ENCODE measurements around the gene PDZRN3. TPM values are rescaled to one million over a fixed set of nuclear protein-coding genes. Genes with fewer than 3 reads are reported as not detected.
A peak's percentile ranks its signal among the peaks of the same experiment; 100 is the strongest.

Gene PDZRN3
- total and polyA plus RNA-seq, 2 donors from 2014 or later = 9.5 to 13.2 TPM

DNA sequence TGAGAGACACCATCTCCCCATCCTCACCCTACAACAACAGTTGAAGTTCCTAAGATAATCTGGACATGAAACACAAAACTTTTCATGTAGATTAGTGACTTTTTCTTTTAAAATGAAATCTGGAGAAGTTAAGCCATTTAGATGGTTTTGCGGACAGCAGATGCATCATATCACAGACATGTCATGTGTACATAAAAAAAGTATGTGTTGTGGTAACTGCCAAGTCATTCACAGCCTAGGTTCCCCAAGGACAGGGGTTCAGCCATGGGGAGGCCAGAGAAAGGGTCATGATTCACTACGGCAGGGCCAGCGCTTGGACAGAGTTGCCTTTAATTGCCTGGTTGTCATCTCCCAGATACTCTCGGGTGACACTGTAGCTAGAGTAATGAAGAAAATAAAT, 163.2 kb downstream of the PDZRN3 start:
- Histone ChIP-seq H3K27me3 (ENCODE audit: control insufficient read depth, insufficient read depth, low read length) (no peaks in the 10 kb centered on the region), H3K27ac (ENCODE audit: low read depth in 2 of 2, low read length in 2 of 2) (no peak overlapping the region), H3K9me3 (ENCODE audit: control insufficient read depth in 2 of 3, insufficient read depth in 1 of 3, low read length in 3 of 3) (no peaks in the 10 kb centered on the region), H3K9ac (ENCODE audit: low read length in 3 of 3) (no peak overlapping the region), H3K36me3 (ENCODE audit: control insufficient read depth in 2 of 3, insufficient read depth in 3 of 3, low read length in 3 of 3) (no peaks in the 10 kb centered on the region), H3K4me3 (ENCODE audit: low read length in 3 of 3) (no peak overlapping the region), H3K4me1 (ENCODE audit: control insufficient read depth in 2 of 3, insufficient read depth in 2 of 3, low read depth in 1 of 3, low read length in 3 of 3) (no peaks in the 10 kb centered on the region)
- intact Hi-C loops (cut with DNase I) = no loop called here
- no peak for TF ChIP-seq CTCF (IDR thresholded peaks at IDR 0.05; ENCODE audit: borderline replicate concordance, extremely low read depth, insufficient read depth)
- FAIRE-seq = no peak
- DNase-seq = peak in 4 of 5 donors; percentile 46 to 88 (median 74)

GRCh38 chr3:73459711-73460110, 165.0 kb downstream of the PDZRN3 start:
- intact Hi-C loops (cut with DNase I) = no loop called here
- no peak for DNase-seq

GRCh38 chr3:73453666-73454065, 171.1 kb downstream of the PDZRN3 start:
- TF ChIP-seq CTCF (IDR thresholded peaks at IDR 0.05; ENCODE audit: borderline replicate concordance, extremely low read depth, insufficient read depth) = no peak
- H3K4me1 ChIP-seq (ENCODE audit: control insufficient read depth in 2 of 3, insufficient read depth in 2 of 3, low read depth in 1 of 3, low read length in 3 of 3) = peaks cover 0 to 28% (median 9%) of the 10 kb centered on the region in 3 donors
- no peak overlapping the region for H3K4me3 ChIP-seq (ENCODE audit: low read length in 3 of 3)
- H3K9me3 ChIP-seq (ENCODE audit: control insufficient read depth in 2 of 3, insufficient read depth in 1 of 3, low read length in 3 of 3) = no peaks in the 10 kb centered on the region
- H3K36me3 ChIP-seq (ENCODE audit: control insufficient read depth in 2 of 3, insufficient read depth in 3 of 3, low read length in 3 of 3) = no peaks in the 10 kb centered on the region
- H3K27ac ChIP-seq (ENCODE audit: low read depth in 2 of 2, low read length in 2 of 2) = no peak overlapping the region
- peak in 2 of 5 donors; percentile 66 to 82 for DNase-seq
- H3K27me3 ChIP-seq (ENCODE audit: control insufficient read depth, insufficient read depth, low read length) = no peaks in the 10 kb centered on the region
- intact Hi-C loops (cut with DNase I) = no loop called here
- FAIRE-seq = no peak
- H3K9ac ChIP-seq (ENCODE audit: low read length in 3 of 3) = no peak overlapping the region

More at GRCh38 chr3:73459711-73460110, 165.0 kb downstream of the PDZRN3 start:
- Histone ChIP-seq H3K9ac (ENCODE audit: low read length in 3 of 3) (no peak overlapping the region), H3K4me3 (ENCODE audit: low read length in 3 of 3) (no peak overlapping the region), H3K36me3 (ENCODE audit: control insufficient read depth in 2 of 3, insufficient read depth in 3 of 3, low read length in 3 of 3) (no peaks in the 10 kb centered on the region), H3K9me3 (ENCODE audit: control insufficient read depth in 2 of 3, insufficient read depth in 1 of 3, low read length in 3 of 3) (no peaks in the 10 kb centered on the region), H3K27ac (ENCODE audit: low read depth in 2 of 2, low read length in 2 of 2) (no peak overlapping the region), H3K4me1 (ENCODE audit: control insufficient read depth in 2 of 3, insufficient read depth in 2 of 3, low read depth in 1 of 3, low read length in 3 of 3) (peaks cover 0 to 2% (median 0%) of the 10 kb centered on the region in 3 donors), H3K27me3 (ENCODE audit: control insufficient read depth, insufficient read depth, low read length) (no peaks in the 10 kb centered on the region)
- FAIRE-seq = no peak
- TF ChIP-seq CTCF (IDR thresholded peaks at IDR 0.05; ENCODE audit: borderline replicate concordance, extremely low read depth, insufficient read depth) = no peak

DNA sequence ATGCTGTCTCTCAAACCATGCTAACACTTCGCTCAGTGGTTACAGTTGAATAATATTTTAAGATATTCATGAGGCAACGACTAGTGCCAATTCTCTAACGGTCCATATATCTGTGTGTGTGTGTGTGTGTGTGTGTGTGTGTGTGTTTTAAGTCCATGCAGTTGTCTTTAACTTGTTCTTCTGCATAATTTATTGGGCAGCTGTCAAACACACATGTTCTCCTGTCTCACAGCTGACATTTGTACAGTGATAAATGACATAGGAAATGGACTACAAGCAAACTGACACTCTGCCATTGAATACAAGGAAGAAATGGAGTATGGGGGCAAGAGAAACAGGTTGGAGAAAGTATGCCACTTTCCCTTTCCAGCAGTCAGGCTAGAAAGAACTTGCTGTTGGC, 172.0 kb downstream of the PDZRN3 start:
- H3K4me1 ChIP-seq (ENCODE audit: control insufficient read depth in 2 of 3, insufficient read depth in 2 of 3, low read depth in 1 of 3, low read length in 3 of 3) = peaks cover 0 to 31% (median 9%) of the 10 kb centered on the region in 3 donors
- H3K36me3 ChIP-seq (ENCODE audit: control insufficient read depth in 2 of 3, insufficient read depth in 3 of 3, low read length in 3 of 3) = no peaks in the 10 kb centered on the region
- no peak for DNase-seq
- H3K27ac ChIP-seq (ENCODE audit: low read depth in 2 of 2, low read length in 2 of 2) = no peak overlapping the region
- intact Hi-C loops (cut with DNase I) = no loop called here
- no peaks in the 10 kb centered on the region for H3K27me3 ChIP-seq (ENCODE audit: control insufficient read depth, insufficient read depth, low read length)
- TF ChIP-seq CTCF (IDR thresholded peaks at IDR 0.05; ENCODE audit: borderline replicate concordance, extremely low read depth, insufficient read depth) = no peak
- no peak overlapping the region for H3K4me3 ChIP-seq (ENCODE audit: low read length in 3 of 3)
- H3K9me3 ChIP-seq (ENCODE audit: control insufficient read depth in 2 of 3, insufficient read depth in 1 of 3, low read length in 3 of 3) = no peaks in the 10 kb centered on the region
- no peak for FAIRE-seq
- no peak overlapping the region for H3K9ac ChIP-seq (ENCODE audit: low read length in 3 of 3)
